ENCODE measurements around the gene NGRN.

DNA sequence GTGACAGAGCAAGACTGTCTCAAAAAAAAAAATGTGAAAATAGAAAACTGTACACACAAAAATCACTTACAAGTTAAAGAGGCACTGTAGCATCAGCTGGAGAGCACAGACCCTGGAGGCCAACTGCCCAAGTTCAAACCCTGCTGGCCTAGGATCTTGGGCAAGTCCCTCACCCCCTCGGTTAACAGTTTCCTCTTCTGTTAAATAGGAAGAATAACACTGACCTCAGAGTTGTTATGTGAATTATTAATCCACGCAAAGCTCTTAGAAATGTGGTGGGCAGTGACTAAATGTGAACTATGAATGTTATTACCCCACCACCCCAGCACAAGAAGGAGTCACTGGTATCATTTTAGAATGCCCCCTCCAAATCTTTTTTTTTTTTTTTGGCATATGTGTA is 42.9 kb upstream of the NGRN start:
- TF ChIP-seq, protein P1, sequence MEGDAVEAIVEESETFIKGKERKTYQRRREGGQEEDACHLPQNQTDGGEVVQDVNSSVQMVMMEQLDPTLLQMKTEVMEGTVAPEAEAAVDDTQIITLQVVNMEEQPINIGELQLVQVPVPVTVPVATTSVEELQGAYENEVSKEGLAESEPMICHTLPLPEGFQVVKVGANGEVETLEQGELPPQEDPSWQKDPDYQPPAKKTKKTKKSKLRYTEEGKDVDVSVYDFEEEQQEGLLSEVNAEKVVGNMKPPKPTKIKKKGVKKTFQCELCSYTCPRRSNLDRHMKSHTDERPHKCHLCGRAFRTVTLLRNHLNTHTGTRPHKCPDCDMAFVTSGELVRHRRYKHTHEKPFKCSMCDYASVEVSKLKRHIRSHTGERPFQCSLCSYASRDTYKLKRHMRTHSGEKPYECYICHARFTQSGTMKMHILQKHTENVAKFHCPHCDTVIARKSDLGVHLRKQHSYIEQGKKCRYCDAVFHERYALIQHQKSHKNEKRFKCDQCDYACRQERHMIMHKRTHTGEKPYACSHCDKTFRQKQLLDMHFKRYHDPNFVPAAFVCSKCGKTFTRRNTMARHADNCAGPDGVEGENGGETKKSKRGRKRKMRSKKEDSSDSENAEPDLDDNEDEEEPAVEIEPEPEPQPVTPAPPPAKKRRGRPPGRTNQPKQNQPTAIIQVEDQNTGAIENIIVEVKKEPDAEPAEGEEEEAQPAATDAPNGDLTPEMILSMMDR (IDR thresholded peaks at IDR 0.05): no peak
- no peak for TF ChIP-seq POLR2A (IDR thresholded peaks at IDR 0.05)
